Amniotic stem cell (primary cell): ENCODE data around the gene NDP.
"Not testable (repeated sequence)": the region's sequence is repeated elsewhere in the genome, so short reads cannot be mapped to it uniquely, and the experiment has no call there.

Source experiments
- DNase-seq: peaks from one replicate; lab custom pipeline; 2025; lab: John Stamatoyannopoulos, UW

Gene NDP

GRCh38 chrX:43970528-43970927, 2.7 kb downstream of the NDP start:
- DNase-seq, result no peak

- DNase-seq, result no peak
Measured at GRCh38 chrX:43969504-43970501, 3.4 kb downstream of the NDP start.

GRCh38 chrX:43968359-43968781, 4.8 kb downstream of the NDP start:
- no peak for DNase-seq

- no peak for DNase-seq
Measured at GRCh38 chrX:43964936-43965335, 8.3 kb downstream of the NDP start.

GRCh38 chrX:43963726-43964125, 9.5 kb downstream of the NDP start:
- DNase-seq, result no peak

- no peak for DNase-seq
Measured at GRCh38 chrX:43962636-43963035, 10.6 kb downstream of the NDP start.

GRCh38 chrX:43961699-43962098, 11.5 kb downstream of the NDP start:
- DNase-seq, result no peak

- peak; percentile 18 for DNase-seq
Measured at GRCh38 chrX:43958529-43958928, 14.7 kb downstream of the NDP start.

- DNase-seq, result no peak
Measured at GRCh38 chrX:43956034-43956433, 17.2 kb downstream of the NDP start.

- DNase-seq, result no peak
Measured at GRCh38 chrX:43953218-43953617, 20.0 kb downstream of the NDP start.

- no peak for DNase-seq
Measured at GRCh38 chrX:43949669-43950068, 23.5 kb downstream of the NDP start.

GRCh38 chrX:43940816-43941474, 32.2 kb downstream of the NDP start:
- DNase-seq, result no peak

- no peak for DNase-seq
Measured at GRCh38 chrX:43939187-43939926, 33.8 kb downstream of the NDP start.

- not testable (repeated sequence) for DNase-seq
Measured at GRCh38 chrX:43922032-43922431, 51.2 kb downstream of the NDP start.

GRCh38 chrX:43910772-43911171, 62.4 kb downstream of the NDP start:
- DNase-seq, result not testable (repeated sequence)

- no peak for DNase-seq
Measured at GRCh38 chrX:43910012-43910411, 63.2 kb downstream of the NDP start.

- no peak for DNase-seq
Measured at GRCh38 chrX:43909141-43909540, 64.0 kb downstream of the NDP start.

GRCh38 chrX:43899878-43900815, 73.0 kb downstream of the NDP start:
- DNase-seq, result no peak
